Stimulated activated CD8-positive, alpha-beta memory T cell treated with anti-CD3 and anti-CD28 coated beads, Interleukin-12 subunit alpha, Interleukin-12 subunit beta, amount 100 ng/mL, for 4 hours (primary cell): ENCODE results near the gene AKAP13.
"Not testable (repeated sequence)": the region's sequence is repeated elsewhere in the genome, so short reads cannot be mapped to it uniquely, and the experiment has no call there.

Experiments
- DNase-seq: peaks from one replicate; pipeline ENCODE4 v3.0.0-alpha.2; 2020; ENCODE audit warnings: low read depth

Gene AKAP13

GRCh38 chr15:85477061-85477460 lies 96.7 kb downstream of the AKAP13 start:
- DNase-seq: no peak

GRCh38 chr15:85477730-85478129 lies 97.3 kb downstream of the AKAP13 start:
- DNase-seq: no peak

GRCh38 chr15:85479071-85479647 lies 98.8 kb downstream of the AKAP13 start:
- DNase-seq: no peak

- DNase-seq: no peak
These were observed 100.5 kb downstream of the AKAP13 start for GRCh38 chr15:85480923-85481322.

GRCh38 chr15:85481543-85481942 lies 101.1 kb downstream of the AKAP13 start:
- DNase-seq: not testable (repeated sequence)

GRCh38 chr15:85482894-85483293 lies 102.5 kb downstream of the AKAP13 start:
- no peak for DNase-seq

GRCh38 chr15:85483955-85484354 lies 103.6 kb downstream of the AKAP13 start:
- DNase-seq: not testable (repeated sequence)

- DNase-seq: not testable (repeated sequence)
These were observed 104.5 kb downstream of the AKAP13 start for GRCh38 chr15:85484923-85485322.

- DNase-seq: peak; percentile 5
These were observed 105.7 kb downstream of the AKAP13 start for GRCh38 chr15:85485956-85486567.

- not testable (repeated sequence) for DNase-seq
These were observed 107.4 kb downstream of the AKAP13 start for GRCh38 chr15:85487796-85488195.

GRCh38 chr15:85488997-85489396 lies 108.6 kb downstream of the AKAP13 start:
- no peak for DNase-seq

GRCh38 chr15:85489773-85490493 lies 109.5 kb downstream of the AKAP13 start:
- no peak for DNase-seq

- no peak for DNase-seq
These were observed 110.5 kb downstream of the AKAP13 start for GRCh38 chr15:85490856-85491255.

GRCh38 chr15:85491691-85492090 lies 111.3 kb downstream of the AKAP13 start:
- DNase-seq: no peak

- no peak for DNase-seq
These were observed 112.0 kb downstream of the AKAP13 start for GRCh38 chr15:85492406-85492805.

GRCh38 chr15:85493260-85493659 lies 112.9 kb downstream of the AKAP13 start:
- no peak for DNase-seq

- no peak for DNase-seq
These were observed 113.8 kb downstream of the AKAP13 start for GRCh38 chr15:85494048-85494777.

- no peak for DNase-seq
These were observed 114.7 kb downstream of the AKAP13 start for GRCh38 chr15:85495096-85495495.

- no peak for DNase-seq
These were observed 115.1 kb downstream of the AKAP13 start for GRCh38 chr15:85495544-85495943.

GRCh38 chr15:85496151-85496550 lies 115.7 kb downstream of the AKAP13 start:
- no peak for DNase-seq

GRCh38 chr15:85496551-85497171 lies 116.3 kb downstream of the AKAP13 start:
- DNase-seq: no peak

- no peak for DNase-seq
These were observed 116.8 kb downstream of the AKAP13 start for GRCh38 chr15:85497172-85497569.
